ENCODE data around the gene LRRC43. TPM values are rescaled to one million over a fixed set of nuclear protein-coding genes. Genes with fewer than 3 reads are reported as not detected.
"Not testable (repeated sequence)": the region's sequence is repeated elsewhere in the genome, so short reads cannot be mapped to it uniquely, and the experiment has no call there.

Gene LRRC43
- total RNA-seq, 1 donor from 2014 or later: not detected

DNA sequence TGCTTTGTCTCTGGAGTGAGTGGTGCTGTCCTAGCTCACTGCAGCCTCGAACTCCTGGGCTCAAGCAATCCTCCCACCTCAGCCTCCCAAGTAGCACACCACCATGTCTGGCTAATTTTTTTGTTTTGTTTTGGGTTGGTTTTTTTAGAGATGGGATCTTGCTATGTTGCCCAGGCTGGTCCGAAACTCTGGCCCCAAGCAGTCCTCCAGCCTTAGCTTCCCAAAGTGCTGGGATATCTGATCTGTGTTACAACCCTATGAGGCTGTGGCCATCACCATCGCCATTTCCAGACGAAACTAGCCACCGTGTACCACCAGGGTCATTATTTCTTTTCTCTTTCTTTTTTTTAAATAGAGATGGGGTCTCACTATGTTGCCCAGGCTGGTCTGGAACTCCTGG, 11.5 kb upstream of the LRRC43 start:
- Histone ChIP-seq H3K4me3 (ENCODE audit: low read length in 3 of 3) (no peak overlapping the region), H3K27me3 (ENCODE audit: control insufficient read depth in 3 of 3, insufficient read depth in 3 of 3, low read length in 3 of 3) (peaks cover 7 to 10% (median 8%) of the 10 kb centered on the region in 3 donors), H3K27ac (ENCODE audit: low read depth, low read length) (no peak overlapping the region), H3K9ac (ENCODE audit: low read depth in 1 of 3, low read length in 3 of 3) (no peak overlapping the region), H3K36me3 (ENCODE audit: control insufficient read depth in 3 of 3, insufficient read depth in 3 of 3, low read length in 3 of 3) (no peaks in the 10 kb centered on the region), H3K9me3 (ENCODE audit: control insufficient read depth in 3 of 3, low read length in 3 of 3) (no peaks in the 10 kb centered on the region), H3K4me1 (ENCODE audit: control insufficient read depth in 3 of 3, insufficient read depth in 3 of 3, low read length in 3 of 3) (no peaks in the 10 kb centered on the region)

DNA sequence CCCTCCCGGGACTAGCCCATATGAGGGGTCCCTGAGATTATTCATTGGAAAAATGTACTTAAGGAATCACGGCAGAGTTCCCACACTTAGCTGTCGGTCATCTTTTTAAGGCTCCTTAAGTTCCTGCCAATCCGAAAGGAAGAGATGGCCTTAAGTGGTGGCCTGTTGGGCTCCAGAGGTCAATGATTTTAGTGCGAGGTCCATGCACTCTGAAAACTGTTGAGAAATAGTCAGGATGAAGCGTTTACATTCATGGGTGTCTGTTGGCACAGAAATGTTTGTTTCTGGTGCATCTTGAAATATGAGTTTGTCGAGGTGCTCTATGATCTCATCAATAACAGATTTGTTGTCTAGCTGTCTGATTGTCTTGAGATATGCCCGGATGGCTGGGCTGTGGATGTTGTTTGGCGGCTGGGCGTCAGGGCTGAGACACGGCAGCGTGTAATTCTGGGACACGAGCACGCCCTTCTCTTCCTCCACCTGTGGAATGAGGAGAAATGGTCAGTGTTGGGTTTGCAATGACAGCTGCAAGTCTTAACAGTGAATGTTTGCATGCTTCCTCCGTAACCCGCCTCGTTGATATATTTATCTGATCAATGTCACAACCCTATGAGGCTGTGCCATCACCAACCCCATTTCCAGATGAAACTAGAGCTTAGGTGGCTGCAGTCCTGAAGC, 10.5 kb upstream of the LRRC43 start:
- Histone ChIP-seq H3K4me3 (ENCODE audit: low read length in 3 of 3) (no peak overlapping the region), H3K4me1 (ENCODE audit: control insufficient read depth in 3 of 3, insufficient read depth in 3 of 3, low read length in 3 of 3) (no peaks in the 10 kb centered on the region)

DNA sequence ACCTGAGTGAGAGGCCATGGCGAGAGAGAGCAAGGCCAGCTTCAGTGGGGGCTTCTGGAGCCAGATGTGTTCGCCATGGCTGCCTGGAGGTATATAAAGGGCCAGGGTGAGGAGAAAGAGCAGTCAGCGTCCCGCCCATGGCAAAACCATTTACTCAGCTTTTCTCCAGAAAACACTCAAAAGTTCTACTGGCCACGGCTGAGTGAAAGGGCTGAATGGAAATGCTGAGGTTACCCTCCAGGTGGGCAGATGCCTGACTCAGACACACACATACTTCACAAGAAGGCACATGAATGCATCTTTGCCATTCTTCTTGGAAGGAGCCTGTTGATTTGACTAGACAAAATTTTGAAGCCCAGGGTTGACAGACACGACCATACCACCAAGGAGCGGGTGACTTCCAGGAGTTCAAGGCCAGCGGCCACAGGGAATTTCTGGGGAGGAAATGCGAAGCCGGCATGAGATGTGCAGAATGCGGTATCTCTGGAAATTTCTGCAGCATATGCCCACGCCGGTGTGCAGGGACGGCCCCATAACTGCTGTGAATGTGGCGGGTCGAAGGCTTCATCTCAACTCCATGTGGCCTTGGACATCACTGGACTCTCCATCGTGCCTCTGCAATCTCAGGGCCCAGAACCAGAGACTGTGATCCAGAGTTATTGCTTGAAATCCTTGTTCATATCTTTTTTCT, 8.6 kb upstream of the LRRC43 start, which contains the start of gene IL31:
Gene IL31 (minus strand): TSS at position 67 of the 691 bp plus-strand sequence. CDS start 49 bp downstream, at position 18.
- no peaks in the 10 kb centered on the region for H3K36me3 ChIP-seq (ENCODE audit: control insufficient read depth in 3 of 3, insufficient read depth in 3 of 3, low read length in 3 of 3)
- H3K9ac ChIP-seq (ENCODE audit: low read depth in 1 of 3, low read length in 3 of 3): no peak within 1 kb of the TSS
- H3K27ac ChIP-seq (ENCODE audit: low read depth, low read length): no peak within 1 kb of the TSS
- peaks cover 7 to 10% (median 8%) of the 10 kb centered on the region in 3 donors for H3K27me3 ChIP-seq (ENCODE audit: control insufficient read depth in 3 of 3, insufficient read depth in 3 of 3, low read length in 3 of 3)
- no peak within 1 kb of the TSS for H3K4me3 ChIP-seq (ENCODE audit: low read length in 3 of 3)
- H3K9me3 ChIP-seq (ENCODE audit: control insufficient read depth in 3 of 3, low read length in 3 of 3): no peaks in the 10 kb centered on the region
- H3K4me1 ChIP-seq (ENCODE audit: control insufficient read depth in 3 of 3, insufficient read depth in 3 of 3, low read length in 3 of 3): no peaks in the 10 kb centered on the region

More for the DNA sequence above, 10.5 kb upstream of the LRRC43 start:
- peaks cover 7 to 10% (median 8%) of the 10 kb centered on the region in 3 donors for H3K27me3 ChIP-seq (ENCODE audit: control insufficient read depth in 3 of 3, insufficient read depth in 3 of 3, low read length in 3 of 3)
- no peak overlapping the region for H3K27ac ChIP-seq (ENCODE audit: low read depth, low read length)
- no peak overlapping the region for H3K9ac ChIP-seq (ENCODE audit: low read depth in 1 of 3, low read length in 3 of 3)
- no peaks in the 10 kb centered on the region for H3K36me3 ChIP-seq (ENCODE audit: control insufficient read depth in 3 of 3, insufficient read depth in 3 of 3, low read length in 3 of 3)
- no peaks in the 10 kb centered on the region for H3K9me3 ChIP-seq (ENCODE audit: control insufficient read depth in 3 of 3, low read length in 3 of 3)

DNA sequence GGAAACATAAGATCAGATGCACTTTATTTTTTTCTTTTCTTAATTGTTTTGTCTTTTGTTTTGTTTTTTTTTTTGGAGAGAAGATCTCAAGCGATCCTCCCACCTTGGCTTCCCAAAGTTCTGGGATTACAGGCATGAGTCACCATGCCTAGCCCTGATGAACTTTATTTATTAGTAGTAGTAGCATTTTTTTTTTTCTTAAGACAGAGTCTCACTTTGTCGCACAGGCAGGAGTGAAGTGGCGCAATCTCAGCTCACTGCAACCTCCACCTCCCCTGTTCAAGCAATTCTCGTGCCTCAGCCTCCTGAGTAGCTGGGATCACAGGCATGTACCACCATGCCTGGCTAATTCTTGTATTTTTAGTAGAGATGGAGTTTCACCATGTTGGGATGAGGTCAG, 6.5 kb upstream of the LRRC43 start:
- not testable (repeated sequence) for H3K27me3 ChIP-seq (ENCODE audit: control insufficient read depth in 3 of 3, insufficient read depth in 3 of 3, low read length in 3 of 3); H3K4me1 ChIP-seq (ENCODE audit: control insufficient read depth in 3 of 3, insufficient read depth in 3 of 3, low read length in 3 of 3); H3K9me3 ChIP-seq (ENCODE audit: control insufficient read depth in 3 of 3, low read length in 3 of 3); H3K36me3 ChIP-seq (ENCODE audit: control insufficient read depth in 3 of 3, insufficient read depth in 3 of 3, low read length in 3 of 3); H3K9ac ChIP-seq (ENCODE audit: low read depth in 1 of 3, low read length in 3 of 3); H3K4me3 ChIP-seq (ENCODE audit: low read length in 3 of 3); H3K27ac ChIP-seq (ENCODE audit: low read depth, low read length)

DNA sequence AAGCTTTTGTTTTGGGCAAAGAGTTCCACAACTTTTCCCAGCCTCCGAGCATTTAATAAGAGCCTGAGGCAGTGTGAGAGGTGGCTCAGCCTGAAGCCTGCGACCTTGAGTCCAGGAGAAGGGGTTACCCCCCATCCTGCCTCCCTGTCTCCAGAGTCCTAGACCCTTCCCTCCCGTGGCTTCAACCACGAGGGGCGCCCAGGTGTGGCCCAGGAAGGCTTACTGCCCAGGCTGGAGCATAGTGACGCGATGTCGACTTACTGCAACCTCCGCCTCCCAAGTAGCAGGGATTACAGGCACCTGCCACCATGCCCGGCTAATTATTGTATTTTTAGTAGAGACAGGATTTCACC, 641 bp downstream of the LRRC43 start:
- no peaks in the 10 kb centered on the region for H3K36me3 ChIP-seq (ENCODE audit: control insufficient read depth in 3 of 3, insufficient read depth in 3 of 3, low read length in 3 of 3)

DNA sequence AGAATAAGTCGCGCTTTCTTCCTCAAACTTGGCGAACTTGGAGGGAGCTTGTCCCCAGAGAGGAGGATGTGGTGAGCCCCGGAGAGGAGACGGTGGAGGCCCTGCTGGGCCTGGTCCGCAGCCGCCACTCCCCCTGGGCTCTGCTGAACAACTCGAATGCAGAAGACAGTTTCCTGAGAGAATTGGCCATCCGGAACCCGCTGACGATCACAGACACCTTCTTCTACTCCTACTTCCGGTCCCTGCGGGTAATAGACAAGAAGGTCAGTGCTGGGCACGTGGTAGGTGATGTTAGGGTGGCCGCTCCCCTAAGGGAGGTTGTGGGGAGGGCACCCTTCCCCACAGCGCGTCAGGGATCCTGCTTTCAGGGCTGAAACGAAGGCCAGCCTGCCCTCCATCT, 1.6 kb downstream of the LRRC43 start:
- Histone ChIP-seq H3K27me3 (ENCODE audit: control insufficient read depth in 3 of 3, insufficient read depth in 3 of 3, low read length in 3 of 3) (peaks cover 0 to 7% (median under 1%) of the 10 kb centered on the region in 3 donors), H3K4me1 (ENCODE audit: control insufficient read depth in 3 of 3, insufficient read depth in 3 of 3, low read length in 3 of 3) (peaks cover 2 to 5% (median 3%) of the 10 kb centered on the region in 3 donors), H3K9me3 (ENCODE audit: control insufficient read depth in 3 of 3, low read length in 3 of 3) (no peaks in the 10 kb centered on the region), H3K27ac (ENCODE audit: low read depth, low read length) (no peak overlapping the region), H3K4me3 (ENCODE audit: low read length in 3 of 3) (no peak overlapping the region), H3K9ac (ENCODE audit: low read depth in 1 of 3, low read length in 3 of 3) (no peak overlapping the region), H3K36me3 (ENCODE audit: control insufficient read depth in 3 of 3, insufficient read depth in 3 of 3, low read length in 3 of 3) (no peaks in the 10 kb centered on the region)

More for the DNA sequence above, 641 bp downstream of the LRRC43 start:
- Histone ChIP-seq H3K4me3 (ENCODE audit: low read length in 3 of 3) (no peak overlapping the region), H3K9ac (ENCODE audit: low read depth in 1 of 3, low read length in 3 of 3) (no peak overlapping the region), H3K4me1 (ENCODE audit: control insufficient read depth in 3 of 3, insufficient read depth in 3 of 3, low read length in 3 of 3) (peaks cover 2 to 5% (median 3%) of the 10 kb centered on the region in 3 donors), H3K9me3 (ENCODE audit: control insufficient read depth in 3 of 3, low read length in 3 of 3) (no peaks in the 10 kb centered on the region), H3K27ac (ENCODE audit: low read depth, low read length) (no peak overlapping the region), H3K27me3 (ENCODE audit: control insufficient read depth in 3 of 3, insufficient read depth in 3 of 3, low read length in 3 of 3) (peaks cover 0 to 7% (median 0%) of the 10 kb centered on the region in 3 donors)

DNA sequence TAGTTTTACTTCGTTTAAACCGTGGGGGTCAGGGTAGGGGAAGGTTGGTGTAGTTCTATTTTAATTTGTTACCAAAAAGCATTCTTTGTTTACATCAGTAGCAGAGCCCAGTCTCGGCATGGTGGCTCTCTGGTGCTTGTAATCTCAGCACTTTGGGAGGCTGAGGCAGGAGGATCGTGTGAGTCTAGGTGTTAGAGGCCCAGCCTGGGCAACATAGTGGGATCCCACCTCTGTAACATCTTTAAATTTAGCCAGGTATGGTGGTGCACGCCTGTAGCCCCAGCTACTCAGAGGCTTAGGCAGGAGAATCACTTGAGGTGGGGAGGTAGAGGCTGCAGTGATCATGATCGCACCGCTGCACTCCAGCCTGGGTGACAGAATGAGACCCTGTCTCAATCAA, 2.2 kb downstream of the LRRC43 start:
- peaks cover 2 to 5% (median 3%) of the 10 kb centered on the region in 3 donors for H3K4me1 ChIP-seq (ENCODE audit: control insufficient read depth in 3 of 3, insufficient read depth in 3 of 3, low read length in 3 of 3)
- no peaks in the 10 kb centered on the region for H3K36me3 ChIP-seq (ENCODE audit: control insufficient read depth in 3 of 3, insufficient read depth in 3 of 3, low read length in 3 of 3)

DNA sequence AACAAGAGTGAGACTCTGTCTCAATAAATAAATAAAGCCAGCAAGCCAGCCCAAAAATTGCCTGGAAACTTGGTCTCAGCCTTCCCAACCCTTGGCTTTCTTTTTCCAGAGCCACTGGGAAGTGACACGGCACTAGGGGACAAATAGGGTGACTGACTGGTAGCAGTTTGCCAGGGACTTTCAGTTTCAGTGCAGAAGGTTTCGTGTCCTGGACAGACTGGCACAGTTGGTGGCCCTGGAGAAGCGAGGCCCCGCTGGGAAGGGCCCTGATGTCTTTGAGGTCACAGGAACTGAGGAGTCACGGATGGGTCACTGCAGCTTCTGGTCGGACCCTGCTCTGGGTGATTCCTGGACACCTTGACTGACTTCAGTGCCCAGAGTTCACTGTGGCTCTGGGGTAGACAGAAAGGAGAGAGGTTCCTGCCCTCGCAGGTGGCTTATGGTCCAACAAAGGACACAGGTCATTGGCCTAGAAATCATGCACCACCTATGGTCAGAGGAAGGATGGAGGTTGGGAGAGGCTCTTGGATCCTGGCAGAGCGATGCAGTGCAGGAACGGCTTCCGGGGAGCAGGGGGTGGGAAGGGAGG, 2.7 kb downstream of the LRRC43 start:
- H3K36me3 ChIP-seq (ENCODE audit: control insufficient read depth in 3 of 3, insufficient read depth in 3 of 3, low read length in 3 of 3): no peaks in the 10 kb centered on the region
- H3K27me3 ChIP-seq (ENCODE audit: control insufficient read depth in 3 of 3, insufficient read depth in 3 of 3, low read length in 3 of 3): peaks cover 0 to 11% (median 3%) of the 10 kb centered on the region in 3 donors
- H3K27ac ChIP-seq (ENCODE audit: low read depth, low read length): no peak overlapping the region
- no peaks in the 10 kb centered on the region for H3K9me3 ChIP-seq (ENCODE audit: control insufficient read depth in 3 of 3, low read length in 3 of 3)
- peaks cover 2 to 5% (median 3%) of the 10 kb centered on the region in 3 donors for H3K4me1 ChIP-seq (ENCODE audit: control insufficient read depth in 3 of 3, insufficient read depth in 3 of 3, low read length in 3 of 3)
- no peak overlapping the region for H3K9ac ChIP-seq (ENCODE audit: low read depth in 1 of 3, low read length in 3 of 3)
- H3K4me3 ChIP-seq (ENCODE audit: low read length in 3 of 3): no peak overlapping the region

More for the DNA sequence above, 2.2 kb downstream of the LRRC43 start:
- no peak overlapping the region for H3K4me3 ChIP-seq (ENCODE audit: low read length in 3 of 3)
- no peaks in the 10 kb centered on the region for H3K9me3 ChIP-seq (ENCODE audit: control insufficient read depth in 3 of 3, low read length in 3 of 3)
- no peak overlapping the region for H3K9ac ChIP-seq (ENCODE audit: low read depth in 1 of 3, low read length in 3 of 3)
- no peak overlapping the region for H3K27ac ChIP-seq (ENCODE audit: low read depth, low read length)
- H3K27me3 ChIP-seq (ENCODE audit: control insufficient read depth in 3 of 3, insufficient read depth in 3 of 3, low read length in 3 of 3): peaks cover 0 to 10% (median 3%) of the 10 kb centered on the region in 3 donors

DNA sequence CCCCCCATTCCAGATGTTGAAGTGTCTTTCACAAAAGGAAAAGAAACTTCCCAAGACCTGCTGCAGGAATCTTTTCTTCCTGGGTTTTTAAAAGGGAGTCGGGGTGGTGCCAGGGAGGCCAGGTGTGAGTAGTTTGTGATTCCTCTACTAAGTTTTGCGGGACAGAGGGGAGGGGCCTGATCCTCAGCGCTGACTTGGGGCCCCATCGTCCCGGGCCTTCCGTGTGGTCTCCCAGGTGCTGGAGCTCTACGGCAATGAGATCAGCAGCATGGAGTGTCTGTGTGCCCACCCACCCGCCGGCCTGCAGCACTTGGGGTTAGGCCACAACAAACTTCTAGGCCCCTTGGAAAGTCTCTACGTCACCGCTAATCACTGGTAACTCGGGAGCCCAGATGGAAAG, 4.5 kb downstream of the LRRC43 start:
- Histone ChIP-seq H3K36me3 (ENCODE audit: control insufficient read depth in 3 of 3, insufficient read depth in 3 of 3, low read length in 3 of 3) (no peaks in the 10 kb centered on the region), H3K9ac (ENCODE audit: low read depth in 1 of 3, low read length in 3 of 3) (no peak overlapping the region), H3K4me3 (ENCODE audit: low read length in 3 of 3) (no peak overlapping the region), H3K4me1 (ENCODE audit: control insufficient read depth in 3 of 3, insufficient read depth in 3 of 3, low read length in 3 of 3) (peaks cover 2 to 5% (median 3%) of the 10 kb centered on the region in 3 donors), H3K27me3 (ENCODE audit: control insufficient read depth in 3 of 3, insufficient read depth in 3 of 3, low read length in 3 of 3) (peaks cover 0 to 11% (median 3%) of the 10 kb centered on the region in 3 donors), H3K9me3 (ENCODE audit: control insufficient read depth in 3 of 3, low read length in 3 of 3) (no peaks in the 10 kb centered on the region), H3K27ac (ENCODE audit: low read depth, low read length) (no peak overlapping the region)
